HEK293 (cell line): ENCODE data around the gene PEAR1.

ENCODE experiments used
- GLI2 ChIP-seq: fragments of 450-650 bp; formaldehyde crosslinking; IDR thresholded peaks from 2 replicates; pipeline ENCODE4; 2017; ENCODE audit warnings: missing biosample characterization, missing genetic modification characterization, low read depth, borderline replicate concordance
- GLIS1 ChIP-seq: fragments of 450-650 bp; formaldehyde crosslinking; IDR thresholded peaks from 2 replicates; pipeline ENCODE4 v1.5.1; 2016; ENCODE audit warnings: missing biosample characterization, missing genetic modification characterization
- HOXD13 ChIP-seq: sonication (generic); formaldehyde crosslinking; IDR thresholded peaks from 2 replicates; pipeline ENCODE4 v1.8.0; 2022; ENCODE audit warnings: missing genetic modification reagents, borderline replicate concordance
- TCF7L2 ChIP-seq: IDR thresholded peaks from 2 replicates; pipeline ENCODE4 v1.6.1; 2011; ENCODE audit warnings: low read depth, mild to moderate bottlenecking, inconsistent platforms, low read length, moderate library complexity, borderline replicate concordance
- ZBTB1 ChIP-seq: fragments of 450-650 bp; formaldehyde crosslinking; IDR thresholded peaks from 2 replicates; pipeline ENCODE4 v1.5.1; 2016; ENCODE audit warnings: missing biosample characterization, missing genetic modification characterization
- ZBTB48 ChIP-seq: fragments of 450-650 bp; formaldehyde crosslinking; IDR thresholded peaks from 2 replicates; pipeline ENCODE4 v1.5.1; 2016; ENCODE audit warnings: missing biosample characterization, missing genetic modification characterization
- ZFP37 ChIP-seq: fragments of 450-650 bp; formaldehyde crosslinking; IDR thresholded peaks from 2 replicates; pipeline ENCODE4 v1.5.1; 2016; ENCODE audit warnings: missing biosample characterization, missing genetic modification characterization
- ZNF138 ChIP-seq: fragments of 450-650 bp; formaldehyde crosslinking; IDR thresholded peaks from 2 replicates; pipeline ENCODE4 v1.5.1; 2016; ENCODE audit warnings: missing biosample characterization, missing genetic modification characterization, borderline replicate concordance
- ZNF169 ChIP-seq: fragments of 450-650 bp; formaldehyde crosslinking; IDR thresholded peaks from 2 replicates; pipeline ENCODE4 v1.5.1; 2016; ENCODE audit warnings: missing biosample characterization, missing genetic modification characterization
- ZNF2 ChIP-seq: fragments of 450-650 bp; formaldehyde crosslinking; IDR thresholded peaks from 2 replicates; pipeline ENCODE4 v1.5.1; 2016; ENCODE audit warnings: missing biosample characterization, missing genetic modification characterization
- ZNF202 ChIP-seq: fragments of 450-650 bp; formaldehyde crosslinking; IDR thresholded peaks from 2 replicates; pipeline ENCODE4 v1.5.1; 2016; ENCODE audit warnings: missing biosample characterization, missing genetic modification characterization, borderline replicate concordance
- ZNF248 ChIP-seq: fragments of 450-650 bp; formaldehyde crosslinking; IDR thresholded peaks from 2 replicates; pipeline ENCODE4 v1.5.1; 2017; ENCODE audit warnings: missing biosample characterization, missing genetic modification characterization
- ZNF302 ChIP-seq: fragments of 450-650 bp; formaldehyde crosslinking; IDR thresholded peaks from 2 replicates; pipeline ENCODE4 v1.5.1; 2016; ENCODE audit warnings: missing biosample characterization, missing genetic modification characterization, low read depth
- ZNF350 ChIP-seq: fragments of 450-650 bp; formaldehyde crosslinking; IDR thresholded peaks from 2 replicates; pipeline ENCODE4 v1.5.0; 2017; ENCODE audit warnings: missing biosample characterization, mild to moderate bottlenecking, missing genetic modification characterization
- ZNF366 ChIP-seq: fragments of 450-650 bp; formaldehyde crosslinking; conservative IDR thresholded peaks from 2 replicates; pipeline ENCODE4 v1.5.1; 2016; ENCODE audit warnings: missing biosample characterization, missing genetic modification characterization
- ZNF37A ChIP-seq: fragments of 450-650 bp; IDR thresholded peaks from 2 replicates; pipeline ENCODE4 v1.5.1; 2018; ENCODE audit warnings: missing biosample characterization, missing genetic modification characterization
- ZNF558 ChIP-seq: fragments of 450-650 bp; formaldehyde crosslinking; IDR thresholded peaks from 2 replicates; pipeline ENCODE4 v1.5.1; 2016; ENCODE audit warnings: missing biosample characterization, missing genetic modification characterization
- ZNF560 ChIP-seq: fragments of 450-650 bp; formaldehyde crosslinking; IDR thresholded peaks from 2 replicates; pipeline ENCODE4 v1.5.1; 2017; ENCODE audit warnings: missing biosample characterization, missing genetic modification characterization, borderline replicate concordance
- ZNF610 ChIP-seq: fragments of 450-650 bp; formaldehyde crosslinking; IDR thresholded peaks from 2 replicates; pipeline ENCODE4 v1.5.1; 2016; ENCODE audit warnings: missing biosample characterization, missing genetic modification characterization, borderline replicate concordance
- ZNF670 ChIP-seq: fragments of 450-650 bp; formaldehyde crosslinking; IDR thresholded peaks from 2 replicates; pipeline ENCODE4 v1.5.1; 2016; ENCODE audit warnings: missing biosample characterization, missing genetic modification characterization, low read depth
- ZNF707 ChIP-seq: fragments of 450-650 bp; formaldehyde crosslinking; IDR thresholded peaks from 2 replicates; pipeline ENCODE4 v1.5.1; 2016; ENCODE audit warnings: missing biosample characterization, missing genetic modification characterization
- ZNF768 ChIP-seq: fragments of 450-650 bp; formaldehyde crosslinking; IDR thresholded peaks from 2 replicates; pipeline ENCODE4 v1.5.1; 2018; ENCODE audit warnings: missing biosample characterization, mild to moderate bottlenecking, missing genetic modification characterization
- ZNF777 ChIP-seq: fragments of 450-650 bp; formaldehyde crosslinking; IDR thresholded peaks from 2 replicates; pipeline ENCODE4 v1.5.1; 2017; ENCODE audit warnings: missing biosample characterization, missing genetic modification characterization, borderline replicate concordance
- TF ChIP-seq, protein P1 (sequence below): fragments of 450-650 bp; formaldehyde crosslinking; IDR thresholded peaks from 2 replicates; pipeline ENCODE4 v1.5.1; 2016; ENCODE audit warnings: missing biosample characterization, missing genetic modification characterization
- TF ChIP-seq, protein P2 (sequence below): fragments of 450-650 bp; formaldehyde crosslinking; IDR thresholded peaks from 2 replicates; pipeline ENCODE4 v1.5.1; 2016; ENCODE audit warnings: missing biosample characterization, missing genetic modification characterization
- TF ChIP-seq, protein P3 (sequence below): fragments of 450-650 bp; formaldehyde crosslinking; IDR thresholded peaks from 2 replicates; pipeline ENCODE4 v1.5.1; 2016; ENCODE audit warnings: missing biosample characterization, missing genetic modification characterization
- TF ChIP-seq, protein P4 (sequence below): fragments of 450-650 bp; formaldehyde crosslinking; IDR thresholded peaks from 2 replicates; pipeline ENCODE4 v1.5.1; 2016; ENCODE audit warnings: missing biosample characterization, missing genetic modification characterization
- TF ChIP-seq, protein P5 (sequence below): fragments of 450-650 bp; formaldehyde crosslinking; IDR thresholded peaks from 2 replicates; pipeline ENCODE4 v1.5.1; 2016; ENCODE audit warnings: missing biosample characterization, missing genetic modification characterization

PEAR1 gene

DNA sequence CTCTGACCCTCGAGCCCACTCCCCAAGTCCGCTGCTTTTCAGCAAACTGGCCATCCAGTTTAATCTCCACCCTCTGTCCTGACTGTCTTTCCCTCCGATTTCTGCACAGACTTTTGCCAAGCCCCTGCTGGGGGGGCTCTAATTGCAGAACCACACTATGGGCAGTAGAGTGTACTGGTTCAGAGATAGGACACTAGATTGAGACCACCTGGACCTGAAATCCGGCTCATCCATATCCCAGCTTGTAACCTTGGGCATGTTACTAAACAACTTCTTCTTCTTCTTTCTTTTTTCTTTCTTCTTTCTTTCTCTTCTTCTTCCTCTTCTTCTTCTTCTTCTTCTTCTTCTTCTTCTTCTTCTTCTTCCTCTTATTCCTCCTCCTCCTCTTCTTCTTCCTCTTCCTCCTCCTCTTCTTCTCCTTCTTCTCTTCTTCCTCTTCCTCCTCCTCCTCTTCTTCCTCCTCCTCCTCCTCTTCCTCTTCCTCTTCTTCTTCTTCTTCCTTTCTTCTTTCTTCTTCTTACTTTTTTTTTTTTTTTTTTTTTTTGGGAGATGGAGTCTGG lies 34.6 kb downstream of the PEAR1 start (continued):
- TF ChIP-seq GLI2 (tag by site-specific recombination) (no peak), TCF7L2 (no peak), ZNF202 (tag by site-specific recombination) (no peak), ZNF610 (tag by site-specific recombination) (no peak), ZNF366 (peak; percentile 93), ZBTB48 (tag by site-specific recombination) (no peak), ZNF560 (tag by site-specific recombination) (no peak), ZNF670 (no peak), ZNF37A (tag by site-specific recombination) (no peak), ZNF138 (tag by site-specific recombination) (no peak), ZNF707 (tag by site-specific recombination) (no peak), ZNF2 (no peak), GLIS1 (tag by site-specific recombination) (0 out of 2 replicates have a peak, but pooled peaks have one; percentile 25), ZNF302 (tag by site-specific recombination) (no peak), ZNF248 (tag by site-specific recombination) (no peak), ZBTB1 (no peak), ZNF169 (tag by site-specific recombination) (no peak), ZNF768 (tag by site-specific recombination) (no peak), ZNF350 (tag by site-specific recombination) (no peak), ZFP37 (tag by site-specific recombination) (no peak), ZNF558 (tag by site-specific recombination) (no peak), ZNF777 (tag by site-specific recombination) (no peak), HOXD13 (CRISPR knock-in tag) (no peak)
- TF ChIP-seq, protein P1, sequence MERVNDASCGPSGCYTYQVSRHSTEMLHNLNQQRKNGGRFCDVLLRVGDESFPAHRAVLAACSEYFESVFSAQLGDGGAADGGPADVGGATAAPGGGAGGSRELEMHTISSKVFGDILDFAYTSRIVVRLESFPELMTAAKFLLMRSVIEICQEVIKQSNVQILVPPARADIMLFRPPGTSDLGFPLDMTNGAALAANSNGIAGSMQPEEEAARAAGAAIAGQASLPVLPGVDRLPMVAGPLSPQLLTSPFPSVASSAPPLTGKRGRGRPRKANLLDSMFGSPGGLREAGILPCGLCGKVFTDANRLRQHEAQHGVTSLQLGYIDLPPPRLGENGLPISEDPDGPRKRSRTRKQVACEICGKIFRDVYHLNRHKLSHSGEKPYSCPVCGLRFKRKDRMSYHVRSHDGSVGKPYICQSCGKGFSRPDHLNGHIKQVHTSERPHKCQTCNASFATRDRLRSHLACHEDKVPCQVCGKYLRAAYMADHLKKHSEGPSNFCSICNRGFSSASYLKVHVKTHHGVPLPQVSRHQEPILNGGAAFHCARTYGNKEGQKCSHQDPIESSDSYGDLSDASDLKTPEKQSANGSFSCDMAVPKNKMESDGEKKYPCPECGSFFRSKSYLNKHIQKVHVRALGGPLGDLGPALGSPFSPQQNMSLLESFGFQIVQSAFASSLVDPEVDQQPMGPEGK = peak; percentile 44; the same call in 1 of the 2 replicates
- TF ChIP-seq, protein P2, sequence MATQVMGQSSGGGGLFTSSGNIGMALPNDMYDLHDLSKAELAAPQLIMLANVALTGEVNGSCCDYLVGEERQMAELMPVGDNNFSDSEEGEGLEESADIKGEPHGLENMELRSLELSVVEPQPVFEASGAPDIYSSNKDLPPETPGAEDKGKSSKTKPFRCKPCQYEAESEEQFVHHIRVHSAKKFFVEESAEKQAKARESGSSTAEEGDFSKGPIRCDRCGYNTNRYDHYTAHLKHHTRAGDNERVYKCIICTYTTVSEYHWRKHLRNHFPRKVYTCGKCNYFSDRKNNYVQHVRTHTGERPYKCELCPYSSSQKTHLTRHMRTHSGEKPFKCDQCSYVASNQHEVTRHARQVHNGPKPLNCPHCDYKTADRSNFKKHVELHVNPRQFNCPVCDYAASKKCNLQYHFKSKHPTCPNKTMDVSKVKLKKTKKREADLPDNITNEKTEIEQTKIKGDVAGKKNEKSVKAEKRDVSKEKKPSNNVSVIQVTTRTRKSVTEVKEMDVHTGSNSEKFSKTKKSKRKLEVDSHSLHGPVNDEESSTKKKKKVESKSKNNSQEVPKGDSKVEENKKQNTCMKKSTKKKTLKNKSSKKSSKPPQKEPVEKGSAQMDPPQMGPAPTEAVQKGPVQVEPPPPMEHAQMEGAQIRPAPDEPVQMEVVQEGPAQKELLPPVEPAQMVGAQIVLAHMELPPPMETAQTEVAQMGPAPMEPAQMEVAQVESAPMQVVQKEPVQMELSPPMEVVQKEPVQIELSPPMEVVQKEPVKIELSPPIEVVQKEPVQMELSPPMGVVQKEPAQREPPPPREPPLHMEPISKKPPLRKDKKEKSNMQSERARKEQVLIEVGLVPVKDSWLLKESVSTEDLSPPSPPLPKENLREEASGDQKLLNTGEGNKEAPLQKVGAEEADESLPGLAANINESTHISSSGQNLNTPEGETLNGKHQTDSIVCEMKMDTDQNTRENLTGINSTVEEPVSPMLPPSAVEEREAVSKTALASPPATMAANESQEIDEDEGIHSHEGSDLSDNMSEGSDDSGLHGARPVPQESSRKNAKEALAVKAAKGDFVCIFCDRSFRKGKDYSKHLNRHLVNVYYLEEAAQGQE (tag by site-specific recombination) = no peak
- TF ChIP-seq, protein P3, sequence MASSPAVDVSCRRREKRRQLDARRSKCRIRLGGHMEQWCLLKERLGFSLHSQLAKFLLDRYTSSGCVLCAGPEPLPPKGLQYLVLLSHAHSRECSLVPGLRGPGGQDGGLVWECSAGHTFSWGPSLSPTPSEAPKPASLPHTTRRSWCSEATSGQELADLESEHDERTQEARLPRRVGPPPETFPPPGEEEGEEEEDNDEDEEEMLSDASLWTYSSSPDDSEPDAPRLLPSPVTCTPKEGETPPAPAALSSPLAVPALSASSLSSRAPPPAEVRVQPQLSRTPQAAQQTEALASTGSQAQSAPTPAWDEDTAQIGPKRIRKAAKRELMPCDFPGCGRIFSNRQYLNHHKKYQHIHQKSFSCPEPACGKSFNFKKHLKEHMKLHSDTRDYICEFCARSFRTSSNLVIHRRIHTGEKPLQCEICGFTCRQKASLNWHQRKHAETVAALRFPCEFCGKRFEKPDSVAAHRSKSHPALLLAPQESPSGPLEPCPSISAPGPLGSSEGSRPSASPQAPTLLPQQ (tag by site-specific recombination) = no peak
- TF ChIP-seq, protein P4, sequence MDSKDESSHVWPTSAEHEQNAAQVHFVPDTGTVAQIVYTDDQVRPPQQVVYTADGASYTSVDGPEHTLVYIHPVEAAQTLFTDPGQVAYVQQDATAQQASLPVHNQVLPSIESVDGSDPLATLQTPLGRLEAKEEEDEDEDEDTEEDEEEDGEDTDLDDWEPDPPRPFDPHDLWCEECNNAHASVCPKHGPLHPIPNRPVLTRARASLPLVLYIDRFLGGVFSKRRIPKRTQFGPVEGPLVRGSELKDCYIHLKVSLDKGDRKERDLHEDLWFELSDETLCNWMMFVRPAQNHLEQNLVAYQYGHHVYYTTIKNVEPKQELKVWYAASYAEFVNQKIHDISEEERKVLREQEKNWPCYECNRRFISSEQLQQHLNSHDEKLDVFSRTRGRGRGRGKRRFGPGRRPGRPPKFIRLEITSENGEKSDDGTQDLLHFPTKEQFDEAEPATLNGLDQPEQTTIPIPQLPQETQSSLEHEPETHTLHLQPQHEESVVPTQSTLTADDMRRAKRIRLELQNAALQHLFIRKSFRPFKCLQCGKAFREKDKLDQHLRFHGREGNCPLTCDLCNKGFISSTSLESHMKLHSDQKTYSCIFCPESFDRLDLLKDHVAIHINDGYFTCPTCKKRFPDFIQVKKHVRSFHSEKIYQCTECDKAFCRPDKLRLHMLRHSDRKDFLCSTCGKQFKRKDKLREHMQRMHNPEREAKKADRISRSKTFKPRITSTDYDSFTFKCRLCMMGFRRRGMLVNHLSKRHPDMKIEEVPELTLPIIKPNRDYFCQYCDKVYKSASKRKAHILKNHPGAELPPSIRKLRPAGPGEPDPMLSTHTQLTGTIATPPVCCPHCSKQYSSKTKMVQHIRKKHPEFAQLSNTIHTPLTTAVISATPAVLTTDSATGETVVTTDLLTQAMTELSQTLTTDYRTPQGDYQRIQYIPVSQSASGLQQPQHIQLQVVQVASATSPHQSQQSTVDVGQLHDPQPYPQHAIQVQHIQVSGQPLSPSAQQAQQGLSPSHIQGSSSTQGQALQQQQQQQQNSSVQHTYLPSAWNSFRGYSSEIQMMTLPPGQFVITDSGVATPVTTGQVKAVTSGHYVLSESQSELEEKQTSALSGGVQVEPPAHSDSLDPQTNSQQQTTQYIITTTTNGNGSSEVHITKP (tag by site-specific recombination) = no peak
- TF ChIP-seq, protein P5, sequence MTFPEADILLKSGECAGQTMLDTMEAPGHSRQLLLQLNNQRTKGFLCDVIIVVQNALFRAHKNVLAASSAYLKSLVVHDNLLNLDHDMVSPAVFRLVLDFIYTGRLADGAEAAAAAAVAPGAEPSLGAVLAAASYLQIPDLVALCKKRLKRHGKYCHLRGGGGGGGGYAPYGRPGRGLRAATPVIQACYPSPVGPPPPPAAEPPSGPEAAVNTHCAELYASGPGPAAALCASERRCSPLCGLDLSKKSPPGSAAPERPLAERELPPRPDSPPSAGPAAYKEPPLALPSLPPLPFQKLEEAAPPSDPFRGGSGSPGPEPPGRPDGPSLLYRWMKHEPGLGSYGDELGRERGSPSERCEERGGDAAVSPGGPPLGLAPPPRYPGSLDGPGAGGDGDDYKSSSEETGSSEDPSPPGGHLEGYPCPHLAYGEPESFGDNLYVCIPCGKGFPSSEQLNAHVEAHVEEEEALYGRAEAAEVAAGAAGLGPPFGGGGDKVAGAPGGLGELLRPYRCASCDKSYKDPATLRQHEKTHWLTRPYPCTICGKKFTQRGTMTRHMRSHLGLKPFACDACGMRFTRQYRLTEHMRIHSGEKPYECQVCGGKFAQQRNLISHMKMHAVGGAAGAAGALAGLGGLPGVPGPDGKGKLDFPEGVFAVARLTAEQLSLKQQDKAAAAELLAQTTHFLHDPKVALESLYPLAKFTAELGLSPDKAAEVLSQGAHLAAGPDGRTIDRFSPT = no peak
